ENCODE measurements around the gene FAT4. TPM values are rescaled to one million over a fixed set of nuclear protein-coding genes. Genes with fewer than 3 reads are reported as not detected.

The FAT4 gene, protein sequence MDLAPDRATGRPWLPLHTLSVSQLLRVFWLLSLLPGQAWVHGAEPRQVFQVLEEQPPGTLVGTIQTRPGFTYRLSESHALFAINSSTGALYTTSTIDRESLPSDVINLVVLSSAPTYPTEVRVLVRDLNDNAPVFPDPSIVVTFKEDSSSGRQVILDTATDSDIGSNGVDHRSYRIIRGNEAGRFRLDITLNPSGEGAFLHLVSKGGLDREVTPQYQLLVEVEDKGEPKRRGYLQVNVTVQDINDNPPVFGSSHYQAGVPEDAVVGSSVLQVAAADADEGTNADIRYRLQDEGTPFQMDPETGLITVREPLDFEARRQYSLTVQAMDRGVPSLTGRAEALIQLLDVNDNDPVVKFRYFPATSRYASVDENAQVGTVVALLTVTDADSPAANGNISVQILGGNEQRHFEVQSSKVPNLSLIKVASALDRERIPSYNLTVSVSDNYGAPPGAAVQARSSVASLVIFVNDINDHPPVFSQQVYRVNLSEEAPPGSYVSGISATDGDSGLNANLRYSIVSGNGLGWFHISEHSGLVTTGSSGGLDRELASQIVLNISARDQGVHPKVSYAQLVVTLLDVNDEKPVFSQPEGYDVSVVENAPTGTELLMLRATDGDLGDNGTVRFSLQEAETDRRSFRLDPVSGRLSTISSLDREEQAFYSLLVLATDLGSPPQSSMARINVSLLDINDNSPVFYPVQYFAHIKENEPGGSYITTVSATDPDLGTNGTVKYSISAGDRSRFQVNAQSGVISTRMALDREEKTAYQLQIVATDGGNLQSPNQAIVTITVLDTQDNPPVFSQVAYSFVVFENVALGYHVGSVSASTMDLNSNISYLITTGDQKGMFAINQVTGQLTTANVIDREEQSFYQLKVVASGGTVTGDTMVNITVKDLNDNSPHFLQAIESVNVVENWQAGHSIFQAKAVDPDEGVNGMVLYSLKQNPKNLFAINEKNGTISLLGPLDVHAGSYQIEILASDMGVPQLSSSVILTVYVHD (N-terminal part only)
- total RNA-seq: 25.0 and 39.0 TPM in 2 replicates

GRCh38 chr4:125314676-125315575, at the start of gene FAT4:
FAT4 (plus strand) TSS chr4:125314955; CDS start chr4:125316412, 1,457 bp downstream.

